SK-N-SH (cell line): ENCODE results near the gene CDH4. TPM values are rescaled to one million over a fixed set of nuclear protein-coding genes. Genes with fewer than 3 reads are reported as not detected.
A peak's percentile ranks its signal among the peaks of the same experiment; 100 is the strongest.

Experiments used
- CTCF ChIA-PET: fragments of 300-600, 350-600 bp; formaldehyde crosslinking; extraction: SDS; loops from one replicate; lab custom pipeline; 2021; lab: Yijun Ruan, JAX
- POLR2A ChIA-PET: fragments of 350-600 bp; sonication (Branson Sonifier 250); formaldehyde crosslinking; extraction: SDS; loops from one replicate; lab custom pipeline; 2020; ENCODE audit warnings: antibody characterized with exemption, inconsistent platforms; lab: Yijun Ruan, JAX
- DNase-seq: peaks from one replicate; pipeline ENCODE4 v3.0.0; 2012
- H2AFZ ChIP-seq: fragments of 200-600 bp; sonication (generic); 2 replicates; pipeline ENCODE4 v1.8.1; 2016; ENCODE audit warnings: antibody characterized with exemption, mild to moderate bottlenecking, low read depth
- H3F3A ChIP-seq: fragments of 200-600 bp; sonication (generic); replicated peaks from 2 replicates; pipeline ENCODE3; 2016; ENCODE audit warnings: antibody characterized with exemption, mild to moderate bottlenecking; ENCODE audit not compliant: insufficient read depth
- H3K27ac ChIP-seq, 2 experiments: fragments of 200-500 bp in 1 of 2; fragments of 200-600 bp in 1 of 2; sonication (Bioruptor generic) in 1 of 2; sonication (generic), shearing (Covaris generic) in 1 of 2; 2 replicates each; pipeline versions ENCODE4 v1.5.1 to v1.6.1; 2014 to 2016; ENCODE audit warnings: low read depth in 2 of 2, inconsistent platforms in 1 of 2, low read length in 1 of 2, mild to moderate bottlenecking in 1 of 2, mixed read lengths in 1 of 2
- H3K27me3 ChIP-seq: fragments of 200-600 bp; sonication (generic), shearing (Covaris generic); 2 replicates; pipeline ENCODE4 v1.6.1; 2016; ENCODE audit warnings: mixed run types; ENCODE audit not compliant: insufficient read depth
- H3K36me3 ChIP-seq, 2 experiments: fragments of 200-500 bp in 1 of 2; fragments of 200-600 bp in 1 of 2; sonication (Bioruptor generic) in 1 of 2; sonication (generic) in 1 of 2; replicated peaks in 1 of 2; 2 replicates each; pipeline versions ENCODE3 to v1.5.1; 2014 to 2016; ENCODE audit warnings: low read length in 1 of 2, mild to moderate bottlenecking in 1 of 2; ENCODE audit not compliant: insufficient read depth in 2 of 2, control insufficient read depth in 1 of 2
- H3K4me1 ChIP-seq, 2 experiments: fragments of 200-500 bp in 1 of 2; fragments of 200-600 bp in 1 of 2; sonication (Bioruptor generic) in 1 of 2; sonication (generic), shearing (Covaris generic) in 1 of 2; 2 replicates each; pipeline versions ENCODE4 v1.5.1 to v1.6.1; 2014 to 2016; ENCODE audit warnings: low read depth in 1 of 2, low read length in 1 of 2, mixed run types in 1 of 2; ENCODE audit not compliant: insufficient read depth in 2 of 2, control insufficient read depth in 1 of 2
- H3K4me2 ChIP-seq: fragments of 200-600 bp; sonication (generic), shearing (Covaris generic); 2 replicates; pipeline ENCODE4 v1.6.1; 2017; ENCODE audit warnings: mixed run types
- H3K4me3 ChIP-seq, 2 experiments: fragments of 200-500 bp in 1 of 2; fragments of 200-600 bp in 1 of 2; sonication (Bioruptor generic) in 1 of 2; sonication (generic), shearing (Covaris generic) in 1 of 2; 2 replicates each; pipeline versions ENCODE4 v1.5.1 to v1.8.1; 2014 to 2016; ENCODE audit warnings: low read depth in 2 of 2, inconsistent platforms in 1 of 2, low read length in 1 of 2, mild to moderate bottlenecking in 1 of 2, mixed read lengths in 1 of 2, moderate library complexity in 1 of 2
- H3K79me2 ChIP-seq: fragments of 200-600 bp; sonication (generic); 2 replicates; pipeline ENCODE4 v1.8.1; 2017; ENCODE audit warnings: mild to moderate bottlenecking; ENCODE audit not compliant: insufficient read depth
- H3K9ac ChIP-seq: fragments of 200-600 bp; sonication (generic); 2 replicates; pipeline ENCODE4 v1.6.1; 2017; ENCODE audit warnings: mixed run types
- H3K9me2 ChIP-seq: fragments of 200-600 bp; sonication (generic); 2 replicates; pipeline ENCODE4 v1.6.1; 2017; ENCODE audit warnings: mixed run types
- H3K9me3 ChIP-seq: fragments of 200-600 bp; sonication (generic); 2 replicates; pipeline ENCODE4 v1.6.1; 2017; ENCODE audit warnings: mixed run types, mild to moderate bottlenecking, moderate library complexity
- H4K20me1 ChIP-seq: fragments of 200-600 bp; sonication (generic); 2 replicates; pipeline ENCODE4 v1.6.1; 2017; ENCODE audit warnings: mild to moderate bottlenecking, mixed run types; ENCODE audit not compliant: insufficient read depth
- CTCF ChIP-seq: fragments of 200-600 bp; sonication (generic); IDR thresholded peaks from 2 replicates; pipeline ENCODE4 v1.6.1; 2017; ENCODE audit warnings: antibody characterized with exemption, mild to moderate bottlenecking, moderate library complexity
- FOXM1 ChIP-seq: IDR thresholded peaks from 2 replicates; pipeline ENCODE4 v1.4.0; 2012; ENCODE audit warnings: low read depth, mild to moderate bottlenecking
- JUND ChIP-seq: IDR thresholded peaks from 2 replicates; pipeline ENCODE4 v1.4.0; 2012
- MEF2A ChIP-seq: IDR thresholded peaks from 2 replicates; pipeline ENCODE4 v1.4.0; 2012; ENCODE audit warnings: low read depth, borderline replicate concordance
- RAD21 ChIP-seq: IDR thresholded peaks from 2 replicates; pipeline ENCODE4 v1.6.1; 2012; ENCODE audit warnings: mild to moderate bottlenecking, low read length
- RFX5 ChIP-seq: IDR thresholded peaks from 2 replicates; pipeline ENCODE4 v1.6.1; 2012; ENCODE audit warnings: mild to moderate bottlenecking, improper control_type of control experiment, low read length
- SMC3 ChIP-seq: IDR thresholded peaks from 2 replicates; pipeline ENCODE4 v1.6.1; 2012; ENCODE audit warnings: low read depth, low read length, improper control_type of control experiment
- TCF12 ChIP-seq: IDR thresholded peaks from 2 replicates; pipeline ENCODE4 v1.4.0; 2012
- USF2 ChIP-seq: fragments of 150-350 bp; IDR thresholded peaks from 2 replicates; pipeline ENCODE4 v1.6.1; 2017; ENCODE audit warnings: antibody characterized with exemption, low read length, low read depth, borderline replicate concordance
- YY1 ChIP-seq: IDR thresholded peaks from 2 replicates; pipeline ENCODE4 v1.4.0; 2012; ENCODE audit warnings: low read depth, mild to moderate bottlenecking
- ZBTB33 ChIP-seq: IDR thresholded peaks from 2 replicates; pipeline ENCODE4 v1.4.0; 2012; ENCODE audit warnings: low read depth, borderline replicate concordance
- WGBS: methylation state at CpG from one replicate; pipeline ENCODE4 v1.1.6; 2017; ENCODE audit warnings: low lambda C conversion rate; 5-methylcytosine and 5-hydroxymethylcytosine counted together
- polyA plus RNA-seq, 3 experiments: library from polyadenylated mRNA; depleted of rRNA; stranded (reverse); fragments of >200 nt; gene quantifications; 2 replicates each; pipeline ENCODE4 v1.2.3, GENCODE V29; 2012
- TF ChIP-seq, protein P1 (sequence below): fragments of 150-350 bp; IDR thresholded peaks from 2 replicates; pipeline ENCODE4 v1.6.1; 2016; ENCODE audit warnings: mild to moderate bottlenecking, low read depth, low read length

Gene CDH4
- polyA plus RNA-seq, 1 of the 3 experiments (the other 2 are of a cell fraction): not detected

DNA sequence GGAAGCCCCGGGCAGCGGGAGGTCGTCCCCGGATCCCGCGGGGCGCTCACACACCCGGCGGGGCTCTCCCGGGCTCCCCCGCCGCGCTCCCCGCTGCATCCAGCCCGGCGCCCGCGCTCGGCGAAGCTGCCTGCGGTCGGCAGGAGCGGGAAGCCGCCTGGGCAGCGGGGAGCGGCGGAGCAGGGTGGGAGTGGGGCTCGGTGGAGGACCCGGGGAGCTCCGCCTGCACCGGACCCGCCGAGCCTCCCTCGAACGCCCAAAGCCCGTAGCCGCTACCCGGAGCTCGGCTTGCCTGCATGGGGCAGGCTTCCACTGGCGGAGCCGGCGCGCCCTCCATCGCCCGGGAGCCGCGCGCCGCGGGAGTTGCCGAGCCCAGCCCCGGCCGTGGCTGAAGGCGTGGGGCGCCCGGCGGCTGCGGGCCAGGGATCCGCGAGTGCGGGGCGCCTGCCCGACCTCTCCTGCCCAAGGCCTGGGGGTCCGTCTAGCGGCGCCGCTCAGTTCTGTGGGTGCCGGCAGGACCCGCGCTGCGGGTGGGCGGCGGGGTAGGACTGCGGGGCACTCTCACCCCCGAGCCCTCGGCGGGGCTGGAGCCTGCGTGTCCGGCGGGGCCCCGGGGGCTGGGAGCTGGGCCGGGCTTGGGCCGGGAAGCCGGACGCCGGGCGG lies 671 bp downstream of the CDH4 start:
- Histone ChIP-seq H3K9ac (no peak overlapping the region), H4K20me1 (no peaks in the 10 kb centered on the region), H3K79me2 (no peaks in the 10 kb centered on the region), H2AFZ (no peak overlapping the region), H3K4me3 (no peak overlapping the region), H3F3A (no peaks in the 10 kb centered on the region), H3K9me3 (no peaks in the 10 kb centered on the region), H3K27ac (no peak overlapping the region), H3K9me2 (no peaks in the 10 kb centered on the region), H3K4me1 (no peaks in the 10 kb centered on the region; a peak in 1 of 4 replicates), H3K27me3 (no peaks in the 10 kb centered on the region), H3K36me3 (no peaks in the 10 kb centered on the region), H3K4me2 (no peak overlapping the region)
- WGBS: 6% methylated on average over 14 of the region's 87 CpGs
- ChIA-PET POLR2A (no interaction called here), CTCF (interaction anchor here (2.7 kb wide), 1 partner anchor 10 kb away, joined by 25 read pairs; no protein-coding TSS in a partner anchor)
- DNase-seq: peak; percentile 58
- no peak for TF ChIP-seq USF2
- no peak for TF ChIP-seq SMC3
- no peak for TF ChIP-seq RAD21

DNA sequence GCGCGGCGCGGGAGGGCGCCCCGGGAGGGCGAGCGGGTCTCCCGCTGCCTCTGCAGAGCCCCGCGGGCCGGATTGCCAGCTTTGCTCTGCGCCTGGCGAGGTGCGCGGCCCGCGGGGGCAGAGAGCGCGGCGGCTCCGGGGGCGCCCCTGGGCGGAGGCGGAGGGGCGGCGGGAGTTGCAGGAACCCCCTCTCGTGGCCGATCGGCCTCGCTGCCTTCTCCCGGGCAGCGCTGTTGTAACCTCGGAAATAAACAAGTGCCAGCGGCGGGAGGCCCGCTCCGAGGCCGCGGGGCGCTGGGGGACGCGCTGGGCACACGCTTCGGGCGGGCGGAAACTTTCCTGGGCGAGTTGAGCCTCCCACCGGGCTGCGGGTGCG lies 1.2 kb downstream of the CDH4 start:
- H3K9me3 ChIP-seq: no peaks in the 10 kb centered on the region
- no peak overlapping the region for H3K27ac ChIP-seq
- POLR2A ChIA-PET: no interaction called here
- H3K36me3 ChIP-seq: no peaks in the 10 kb centered on the region
- no peaks in the 10 kb centered on the region for H3K27me3 ChIP-seq
- H3K4me2 ChIP-seq: no peak overlapping the region
- H3F3A ChIP-seq: no peaks in the 10 kb centered on the region
- no peak for TF ChIP-seq TCF12
- TF ChIP-seq SMC3: no peak
- no peak for TF ChIP-seq MEF2A
- no peak for TF ChIP-seq ZBTB33
- TF ChIP-seq, protein P1, sequence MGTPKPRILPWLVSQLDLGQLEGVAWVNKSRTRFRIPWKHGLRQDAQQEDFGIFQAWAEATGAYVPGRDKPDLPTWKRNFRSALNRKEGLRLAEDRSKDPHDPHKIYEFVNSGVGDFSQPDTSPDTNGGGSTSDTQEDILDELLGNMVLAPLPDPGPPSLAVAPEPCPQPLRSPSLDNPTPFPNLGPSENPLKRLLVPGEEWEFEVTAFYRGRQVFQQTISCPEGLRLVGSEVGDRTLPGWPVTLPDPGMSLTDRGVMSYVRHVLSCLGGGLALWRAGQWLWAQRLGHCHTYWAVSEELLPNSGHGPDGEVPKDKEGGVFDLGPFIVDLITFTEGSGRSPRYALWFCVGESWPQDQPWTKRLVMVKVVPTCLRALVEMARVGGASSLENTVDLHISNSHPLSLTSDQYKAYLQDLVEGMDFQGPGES: no peak
- TF ChIP-seq RAD21: no peak
- no peak for TF ChIP-seq USF2
- no peak for TF ChIP-seq FOXM1
- no peak for TF ChIP-seq JUND
- no peak for TF ChIP-seq RFX5
- no peak for TF ChIP-seq YY1
- no peak for TF ChIP-seq CTCF
- no peaks in the 10 kb centered on the region for H3K9me2 ChIP-seq
- H3K4me3 ChIP-seq: no peak overlapping the region
- CTCF ChIA-PET: interaction anchor here (0.6 to 2.7 kb wide), 3 partner anchors 9 to 25 kb away, joined by 3 to 25 read pairs (median 3); no protein-coding TSS in a partner anchor
- 3% methylated on average over 7 of the region's 51 CpGs for WGBS
- H4K20me1 ChIP-seq: no peaks in the 10 kb centered on the region
- H3K9ac ChIP-seq: no peak overlapping the region
- no peaks in the 10 kb centered on the region; a peak in 1 of 4 replicates for H3K4me1 ChIP-seq
- H2AFZ ChIP-seq: no peak overlapping the region
- H3K79me2 ChIP-seq: no peaks in the 10 kb centered on the region
- peak; percentile 69 for DNase-seq
